GM10266 (cell line): ENCODE data around the gene TARS1.

Experiments
- DNase-seq: peaks from one replicate; pipeline ENCODE4 v3.0.0; 2012; ENCODE audit errors: extremely low spot score
- CTCF ChIP-seq: IDR thresholded peaks from 2 replicates; pipeline ENCODE4 v1.5.1; 2012; ENCODE audit warnings: mild to moderate bottlenecking, low read depth; ENCODE audit not compliant: control insufficient read depth, insufficient read depth; ENCODE audit errors: missing control alignments

The TARS1 gene

GRCh38 chr5:33474931-33475499 is 34.2 kb downstream of the TARS1 start:
- DNase-seq: no peak
- TF ChIP-seq CTCF: no peak

GRCh38 chr5:33475706-33476105 is 34.9 kb downstream of the TARS1 start:
- DNase-seq: no peak
- TF ChIP-seq CTCF: no peak

GRCh38 chr5:33476992-33477391 is 36.2 kb downstream of the TARS1 start:
- no peak for TF ChIP-seq CTCF
- DNase-seq: no peak

GRCh38 chr5:33477816-33478215 is 37.1 kb downstream of the TARS1 start:
- no peak for TF ChIP-seq CTCF
- DNase-seq: no peak

GRCh38 chr5:33479311-33479710 is 38.5 kb downstream of the TARS1 start:
- no peak for TF ChIP-seq CTCF
- no peak for DNase-seq

GRCh38 chr5:33480876-33481275 is 40.1 kb downstream of the TARS1 start:
- TF ChIP-seq CTCF: no peak
- DNase-seq: no peak

- TF ChIP-seq CTCF: no peak
- DNase-seq: no peak
Observed at GRCh38 chr5:33482335-33482734, 41.6 kb downstream of the TARS1 start.
